Stimulated activated CD8-positive, alpha-beta memory T cell treated with anti-CD3 and anti-CD28 coated beads, Interleukin-15, amount 100 ng/mL, for 4 hours (primary cell): ENCODE data around the gene USP19.
A peak's percentile ranks its signal among the peaks of the same experiment; 100 is the strongest.

ENCODE experiments used
- DNase-seq, 2 donors: peaks; one replicate each; pipeline ENCODE4 v3.0.0-alpha.2; 2020; ENCODE audit warnings: low read depth in 2 of 2

The USP19 gene, protein sequence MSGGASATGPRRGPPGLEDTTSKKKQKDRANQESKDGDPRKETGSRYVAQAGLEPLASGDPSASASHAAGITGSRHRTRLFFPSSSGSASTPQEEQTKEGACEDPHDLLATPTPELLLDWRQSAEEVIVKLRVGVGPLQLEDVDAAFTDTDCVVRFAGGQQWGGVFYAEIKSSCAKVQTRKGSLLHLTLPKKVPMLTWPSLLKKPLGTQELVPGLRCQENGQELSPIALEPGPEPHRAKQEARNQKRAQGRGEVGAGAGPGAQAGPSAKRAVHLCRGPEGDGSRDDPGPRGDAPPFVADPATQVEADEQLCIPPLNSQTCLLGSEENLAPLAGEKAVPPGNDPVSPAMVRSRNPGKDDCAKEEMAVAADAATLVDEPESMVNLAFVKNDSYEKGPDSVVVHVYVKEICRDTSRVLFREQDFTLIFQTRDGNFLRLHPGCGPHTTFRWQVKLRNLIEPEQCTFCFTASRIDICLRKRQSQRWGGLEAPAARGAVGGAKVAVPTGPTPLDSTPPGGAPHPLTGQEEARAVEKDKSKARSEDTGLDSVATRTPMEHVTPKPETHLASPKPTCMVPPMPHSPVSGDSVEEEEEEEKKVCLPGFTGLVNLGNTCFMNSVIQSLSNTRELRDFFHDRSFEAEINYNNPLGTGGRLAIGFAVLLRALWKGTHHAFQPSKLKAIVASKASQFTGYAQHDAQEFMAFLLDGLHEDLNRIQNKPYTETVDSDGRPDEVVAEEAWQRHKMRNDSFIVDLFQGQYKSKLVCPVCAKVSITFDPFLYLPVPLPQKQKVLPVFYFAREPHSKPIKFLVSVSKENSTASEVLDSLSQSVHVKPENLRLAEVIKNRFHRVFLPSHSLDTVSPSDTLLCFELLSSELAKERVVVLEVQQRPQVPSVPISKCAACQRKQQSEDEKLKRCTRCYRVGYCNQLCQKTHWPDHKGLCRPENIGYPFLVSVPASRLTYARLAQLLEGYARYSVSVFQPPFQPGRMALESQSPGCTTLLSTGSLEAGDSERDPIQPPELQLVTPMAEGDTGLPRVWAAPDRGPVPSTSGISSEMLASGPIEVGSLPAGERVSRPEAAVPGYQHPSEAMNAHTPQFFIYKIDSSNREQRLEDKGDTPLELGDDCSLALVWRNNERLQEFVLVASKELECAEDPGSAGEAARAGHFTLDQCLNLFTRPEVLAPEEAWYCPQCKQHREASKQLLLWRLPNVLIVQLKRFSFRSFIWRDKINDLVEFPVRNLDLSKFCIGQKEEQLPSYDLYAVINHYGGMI (N-terminal part only)

DNA sequence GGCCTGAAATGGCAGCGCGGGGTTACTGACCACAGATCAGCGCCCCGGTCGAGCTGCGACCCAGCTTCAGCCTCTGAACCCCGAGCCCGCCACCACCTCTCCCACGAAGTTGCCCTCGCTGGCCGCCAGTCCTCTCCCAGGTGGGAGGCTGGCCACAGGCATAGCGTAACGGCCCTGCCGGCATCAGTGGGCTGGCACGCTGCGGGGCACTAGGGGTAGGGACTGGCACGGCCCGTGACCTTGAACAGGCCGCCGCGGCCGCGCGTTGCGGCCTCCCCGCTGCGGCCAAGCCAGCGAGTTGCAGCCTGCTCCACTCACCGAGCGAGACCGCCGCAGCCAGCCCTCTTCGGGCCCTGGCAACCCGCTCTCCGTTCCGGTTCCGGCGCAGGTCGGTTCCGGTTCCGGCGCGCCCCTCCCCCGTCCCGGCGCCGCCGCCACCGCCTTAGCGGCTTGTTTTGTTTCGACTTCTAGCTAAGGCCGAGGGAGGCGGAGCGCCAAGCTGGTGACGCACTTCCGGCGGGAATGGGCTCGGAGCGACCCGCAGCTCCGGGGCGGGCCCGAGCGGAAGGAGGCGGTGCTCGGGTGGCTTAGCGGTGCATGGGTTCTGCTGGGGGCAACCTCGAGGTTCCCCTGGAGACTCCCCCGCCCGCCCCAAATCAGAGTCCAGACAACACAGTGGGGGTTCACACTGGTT, at the start of gene USP19:
Gene USP19, minus strand, starts transcription at position 386 of the 694 bp plus-strand sequence. CDS start 1,678 bp downstream, outside the sequence.
- DNase-seq, result peak; percentile 85 to 86

DNA sequence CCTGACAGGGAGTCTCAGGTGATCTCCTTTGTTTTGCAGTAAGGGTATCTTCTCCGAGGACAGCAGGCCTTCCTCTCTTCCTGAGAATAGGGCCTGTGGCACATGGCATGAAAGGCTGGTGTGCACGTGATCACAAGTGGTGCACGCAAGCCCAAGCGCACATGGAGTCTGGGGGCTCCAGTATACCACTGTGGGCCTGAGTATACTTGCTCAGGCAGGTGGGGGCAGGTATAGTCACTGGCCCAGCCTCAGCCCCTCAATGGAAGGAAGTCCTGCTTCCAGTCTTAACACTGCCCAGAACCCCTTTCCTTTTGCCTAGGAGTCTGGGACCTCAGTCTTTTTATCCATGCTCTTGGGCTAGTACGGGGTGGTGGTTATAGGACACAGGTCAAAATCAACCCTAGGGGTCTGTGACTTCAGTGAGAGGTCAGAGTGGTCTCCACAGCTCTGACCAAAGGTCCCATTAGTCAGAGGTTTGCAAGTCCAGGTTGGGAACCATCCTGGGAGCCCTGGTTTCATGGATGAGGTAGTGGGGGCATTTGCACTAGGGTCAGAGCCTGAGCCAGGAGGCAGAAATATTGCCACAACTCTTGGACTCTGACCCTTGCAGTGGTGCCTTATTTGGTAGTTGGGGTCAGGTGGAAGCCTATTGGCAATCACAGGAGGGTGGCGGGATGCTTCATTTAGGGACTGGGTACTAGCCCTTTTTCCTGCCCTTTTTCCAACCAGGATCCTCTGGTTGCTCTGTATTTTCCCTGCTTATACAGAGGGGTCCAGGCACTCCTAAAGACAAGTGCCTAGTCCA, 46.3 kb upstream of the USP19 start:
- DNase-seq, result no peak

DNA sequence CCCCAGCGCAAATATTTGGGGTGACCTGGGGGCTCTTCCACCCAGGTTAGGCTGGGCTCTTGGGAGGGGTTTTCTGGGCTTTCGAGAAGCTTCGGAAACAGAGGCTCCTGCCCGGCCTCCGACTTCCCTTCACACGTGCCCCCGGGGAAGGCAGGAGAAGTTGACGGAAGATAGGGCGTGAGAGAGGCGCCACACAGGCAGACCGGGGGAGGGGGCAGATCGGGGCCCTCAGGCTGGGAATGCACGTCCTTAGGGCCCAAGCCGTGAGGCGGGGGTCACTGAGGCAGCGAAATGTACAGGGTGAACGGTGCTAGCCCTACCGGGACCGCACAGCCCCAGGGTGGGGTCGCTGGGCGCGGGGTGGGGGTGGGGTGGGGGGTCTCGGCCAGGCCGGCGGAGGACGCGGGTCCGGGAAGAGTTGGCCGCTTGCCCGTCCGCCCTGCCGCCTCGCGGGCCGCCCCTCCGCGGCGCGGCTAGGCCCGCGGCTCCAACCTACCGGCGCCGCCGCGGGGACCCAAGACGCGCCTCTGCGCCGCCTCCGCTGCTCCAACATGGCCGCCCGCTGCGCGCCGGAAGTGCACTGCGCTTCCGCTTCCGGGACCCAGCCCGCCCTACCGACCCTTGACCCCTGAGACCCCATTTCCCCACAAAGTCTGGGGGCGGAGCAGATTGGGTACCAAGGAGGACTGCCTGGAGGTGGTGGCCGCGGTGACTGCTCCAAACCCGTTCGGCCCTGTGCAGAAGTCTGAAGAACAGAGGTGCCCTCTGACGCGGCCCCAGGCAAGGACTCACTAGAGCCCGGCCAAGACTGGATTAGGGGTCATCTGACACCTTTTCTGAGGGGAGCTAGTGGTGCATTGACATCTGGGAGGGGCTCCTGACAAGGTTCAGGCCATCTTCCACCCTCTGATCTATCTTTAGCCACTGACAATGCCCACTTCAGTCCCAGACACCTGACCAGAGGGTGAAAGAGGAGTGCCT, 45.4 kb upstream of the USP19 start, which contains the start of gene CCDC71:
Gene CCDC71, minus strand, starts transcription at position 561 of the 981 bp plus-strand sequence. CDS start 2,123 bp downstream, outside the sequence.
- DNase-seq, result peak; percentile 49 to 55

DNA sequence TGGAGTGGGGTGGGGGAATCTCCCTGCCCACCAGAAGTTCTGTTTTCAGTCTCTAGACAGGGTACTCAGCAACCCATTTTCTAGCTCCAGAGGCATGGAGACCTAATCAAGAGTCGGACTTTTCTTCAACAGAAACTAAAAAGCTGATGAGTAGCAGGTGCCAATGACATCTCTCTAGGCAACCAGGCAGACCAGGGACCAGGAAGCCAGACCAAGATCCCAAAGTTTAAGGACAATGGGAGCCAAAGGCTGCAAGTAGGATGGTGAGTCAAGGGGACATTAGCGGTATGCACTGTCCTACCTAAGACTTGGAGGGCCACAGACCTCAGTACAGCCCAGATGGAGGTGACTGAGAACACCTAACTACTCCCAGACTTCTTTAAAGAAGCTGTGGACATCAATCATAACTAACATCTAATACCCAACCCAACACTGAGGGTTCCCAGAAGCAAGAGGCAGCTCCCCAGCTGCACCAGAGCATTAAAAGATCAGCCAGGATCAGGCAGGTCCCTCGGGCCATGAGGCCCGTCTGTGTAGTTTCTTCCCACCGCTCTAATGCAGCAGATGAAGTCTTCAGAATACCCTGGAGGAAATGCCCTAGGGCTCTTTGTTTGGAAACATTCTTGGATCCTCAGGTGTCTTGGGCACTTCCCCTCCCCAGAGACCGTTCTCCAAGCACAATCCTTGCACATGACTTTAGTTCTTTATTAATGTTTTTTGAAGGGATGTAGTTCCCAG, 44.5 kb upstream of the USP19 start:
- no peak for DNase-seq

DNA sequence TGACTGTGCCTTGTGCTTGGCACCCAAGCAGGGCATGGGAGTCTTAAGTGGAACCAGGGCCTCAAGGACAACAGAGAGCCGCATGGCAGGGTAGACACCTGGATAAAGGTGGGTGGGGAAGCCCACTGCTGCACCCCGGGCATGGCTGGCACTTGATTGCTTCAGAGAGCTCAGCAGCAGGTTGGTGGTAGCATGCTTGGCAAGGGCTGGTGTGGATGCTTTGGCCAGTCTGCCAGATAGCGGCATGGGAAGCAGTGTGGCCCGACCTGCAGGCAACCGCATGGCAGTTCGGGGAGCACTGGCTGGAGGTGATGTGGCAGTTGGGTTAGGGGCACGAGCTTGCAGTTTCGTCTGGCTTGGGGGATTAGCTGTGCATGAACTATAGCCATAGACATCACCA, 43.0 kb upstream of the USP19 start:
- DNase-seq, result no peak

DNA sequence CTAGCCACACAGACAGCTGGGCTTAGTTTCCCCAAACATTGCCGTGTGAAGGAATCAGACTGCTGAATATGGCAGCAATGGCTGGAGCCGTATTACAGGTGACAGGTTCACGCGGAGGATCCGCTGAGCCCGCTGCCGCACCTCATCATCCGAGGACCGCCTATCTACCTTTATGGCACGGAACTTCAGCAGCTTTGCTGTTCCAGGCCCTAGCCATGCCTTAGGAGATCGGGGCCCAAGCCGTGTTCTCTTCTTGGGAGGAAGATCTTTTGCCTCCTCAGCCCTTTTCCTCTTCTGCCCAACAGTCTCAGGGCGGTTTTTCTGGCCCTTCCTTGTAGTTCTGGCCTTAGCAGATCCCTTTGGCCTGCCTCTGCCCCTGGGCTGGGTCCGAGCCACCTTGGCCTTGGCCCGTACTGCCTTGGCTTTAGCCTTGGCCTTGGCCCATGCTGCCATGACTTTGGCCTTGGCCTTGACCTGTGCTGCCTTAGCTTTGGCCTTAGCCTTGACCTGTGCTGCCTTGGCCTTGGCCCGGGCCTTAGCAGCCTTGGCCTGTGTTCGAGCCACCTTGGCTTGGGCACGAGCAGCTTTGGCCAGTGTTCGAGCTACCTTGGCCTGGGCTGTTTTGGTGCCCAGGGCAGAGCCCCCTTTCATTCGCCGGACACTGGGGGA, 42.3 kb upstream of the USP19 start:
- no peak for DNase-seq

DNA sequence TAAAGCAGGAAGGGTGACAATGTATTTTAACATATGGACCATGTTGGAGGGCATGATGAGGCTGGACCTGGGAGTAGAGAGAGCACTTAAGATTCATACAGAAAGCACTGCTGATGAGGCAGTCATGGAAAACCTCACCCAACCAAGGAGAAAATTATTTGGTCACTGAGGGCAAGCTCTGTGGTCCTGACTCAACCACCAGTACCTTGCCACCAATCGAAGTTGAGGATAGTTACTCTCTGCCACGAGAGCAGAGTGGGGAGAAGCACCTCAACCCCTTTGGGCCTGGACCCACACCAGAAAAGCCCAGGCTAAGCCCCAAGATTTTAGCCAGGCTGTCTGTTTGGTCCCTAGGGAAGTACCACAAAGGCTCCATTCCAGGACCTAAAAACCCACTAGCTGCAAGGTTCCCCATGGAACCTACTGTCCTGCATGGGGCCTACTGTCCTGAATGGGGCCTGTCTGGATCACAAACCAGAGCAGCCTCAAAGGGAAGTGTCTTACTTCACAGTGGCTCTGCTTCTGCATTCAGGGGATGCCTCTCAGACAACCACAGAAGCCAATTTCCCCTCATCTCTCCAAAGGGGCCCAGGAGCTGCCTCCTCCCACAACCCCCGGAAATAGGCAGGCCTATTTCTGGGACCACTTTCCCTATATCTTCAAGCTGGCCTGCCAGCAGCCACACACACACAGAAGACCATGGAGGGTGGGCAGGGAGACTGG, 41.3 kb upstream of the USP19 start:
- no peak for DNase-seq

DNA sequence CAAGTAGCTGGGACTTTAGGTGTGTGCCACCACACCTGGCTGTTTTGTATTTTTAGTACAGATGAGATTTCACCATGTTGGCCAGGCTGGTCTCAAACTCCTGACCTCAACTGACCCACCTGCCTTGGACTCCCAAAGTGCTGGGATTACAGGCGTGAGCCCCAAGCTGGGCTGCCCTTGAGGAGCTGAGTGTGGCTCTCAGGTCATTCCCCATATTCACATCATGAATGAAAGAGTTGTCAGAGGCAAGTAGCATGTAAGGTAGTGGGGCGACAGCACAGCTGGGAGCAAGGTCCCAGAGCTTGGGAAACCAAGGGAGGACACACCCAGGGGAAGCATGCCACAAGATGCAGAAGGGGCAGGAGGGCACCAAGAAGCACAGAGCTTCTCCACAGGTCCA, 40.6 kb upstream of the USP19 start:
- DNase-seq, result no peak

DNA sequence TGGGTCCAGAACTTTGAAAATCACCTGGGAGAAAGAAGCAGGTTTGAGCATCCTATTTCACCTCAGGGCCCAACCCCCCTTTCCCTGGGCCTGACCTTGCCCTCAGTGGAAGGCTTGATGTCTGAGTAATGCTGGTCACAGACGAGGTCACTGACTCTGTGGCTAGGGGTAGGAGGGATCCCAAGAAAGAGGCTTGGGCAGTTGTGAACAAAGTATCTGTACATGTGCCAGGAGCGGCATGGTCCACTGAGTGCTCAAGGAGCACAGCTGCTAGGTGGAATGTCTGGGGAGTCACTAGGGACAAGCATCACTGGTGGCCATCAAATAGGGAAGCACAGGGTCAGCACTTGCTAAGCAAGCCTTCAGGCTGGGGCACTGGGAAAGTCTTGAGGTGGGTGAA, 38.2 kb upstream of the USP19 start:
- DNase-seq, result no peak

DNA sequence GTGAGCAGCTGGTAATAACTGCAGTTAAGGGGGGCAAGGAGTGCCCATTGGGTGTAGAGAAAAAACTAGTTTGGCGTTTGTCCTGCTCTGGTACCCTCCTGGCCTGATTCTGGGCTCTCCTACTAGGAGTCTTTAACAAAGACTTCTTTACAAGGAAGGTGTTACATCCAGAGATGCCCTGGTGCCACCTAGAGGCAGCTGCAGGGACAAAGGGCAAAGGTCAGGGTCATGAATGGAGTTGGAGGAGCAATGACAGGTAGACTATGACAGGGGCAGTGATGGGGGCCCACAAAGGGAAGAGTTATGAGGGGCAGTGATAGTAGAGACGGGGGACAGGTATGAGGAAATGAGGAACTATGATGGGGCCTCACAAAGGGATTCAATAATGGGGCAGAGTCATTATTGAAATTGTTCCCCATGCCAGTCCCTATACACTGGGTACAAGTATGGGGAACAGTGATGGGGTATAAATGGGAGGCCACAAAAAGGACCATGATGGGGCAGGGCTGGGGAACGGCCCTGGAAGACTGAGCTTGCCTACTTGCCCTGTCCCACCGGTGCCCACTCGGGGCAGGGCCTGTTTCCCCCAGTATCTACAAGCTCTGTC, 37.6 kb upstream of the USP19 start:
- DNase-seq, result peak in 1 of 2 donors; percentile 41

DNA sequence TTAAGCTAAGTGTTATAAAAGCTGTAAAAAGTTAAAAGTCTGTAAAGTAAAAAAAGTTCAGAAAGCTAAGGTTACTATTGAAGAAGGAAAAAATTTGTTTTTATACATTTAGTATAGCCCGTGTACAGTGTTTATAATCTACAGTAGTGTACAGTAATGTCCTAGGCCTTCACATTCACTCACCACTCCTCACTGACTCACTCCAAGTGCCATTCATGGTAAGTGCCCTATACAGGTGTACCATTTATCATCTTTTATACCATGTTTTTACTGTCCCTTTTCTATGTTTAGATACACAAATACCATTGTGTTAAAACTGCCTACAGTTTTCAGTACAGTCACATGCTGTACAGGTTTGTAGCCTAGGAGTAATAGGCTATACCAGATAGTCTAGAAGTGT, 36.7 kb upstream of the USP19 start:
- no peak for DNase-seq

DNA sequence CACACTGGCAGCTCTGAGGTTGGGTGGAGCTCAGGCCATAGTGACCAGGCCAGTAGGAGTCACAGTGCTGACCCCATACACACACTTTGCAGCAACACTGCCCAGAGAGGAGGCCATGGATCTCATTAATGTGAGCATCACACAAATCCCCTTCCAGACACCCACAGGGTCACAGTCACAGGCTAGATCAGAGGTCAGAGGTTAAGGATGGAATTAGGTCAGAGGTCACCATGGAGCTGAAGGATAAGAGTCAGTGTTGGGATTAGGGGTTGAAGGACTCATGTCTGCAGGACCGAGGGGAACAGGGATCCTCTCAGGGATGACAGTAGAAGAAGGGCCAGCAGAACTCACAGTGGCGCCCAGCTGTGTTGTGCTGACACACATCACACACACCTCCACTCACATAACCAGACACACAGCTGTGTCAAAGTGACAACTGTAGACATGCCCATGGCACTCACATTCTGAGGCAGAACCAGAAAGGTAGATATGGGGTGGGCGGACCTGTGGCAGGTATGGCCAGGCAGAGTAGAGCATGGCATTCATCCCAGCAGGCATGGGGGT, 32.8 kb upstream of the USP19 start:
- no peak for DNase-seq

DNA sequence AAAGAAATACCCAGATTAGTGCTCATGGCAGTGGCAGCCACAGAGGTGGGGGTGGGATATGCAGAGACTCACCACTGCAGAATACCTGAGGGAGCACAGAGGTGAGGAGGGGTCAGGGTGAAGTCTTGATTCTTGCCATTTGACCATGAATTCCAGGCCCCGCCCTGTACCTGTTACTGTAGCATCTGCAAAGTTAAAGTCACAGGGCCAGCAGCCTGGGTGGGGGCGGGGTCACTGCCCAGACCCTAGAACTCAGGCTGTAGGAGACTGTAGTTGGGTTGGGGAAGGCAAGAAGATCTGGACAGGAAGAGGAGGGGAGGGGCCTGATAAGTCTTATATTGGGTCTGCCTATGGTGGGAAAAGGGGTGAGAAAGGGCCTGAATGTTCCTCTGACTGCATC, 31.0 kb upstream of the USP19 start:
- DNase-seq, result no peak

DNA sequence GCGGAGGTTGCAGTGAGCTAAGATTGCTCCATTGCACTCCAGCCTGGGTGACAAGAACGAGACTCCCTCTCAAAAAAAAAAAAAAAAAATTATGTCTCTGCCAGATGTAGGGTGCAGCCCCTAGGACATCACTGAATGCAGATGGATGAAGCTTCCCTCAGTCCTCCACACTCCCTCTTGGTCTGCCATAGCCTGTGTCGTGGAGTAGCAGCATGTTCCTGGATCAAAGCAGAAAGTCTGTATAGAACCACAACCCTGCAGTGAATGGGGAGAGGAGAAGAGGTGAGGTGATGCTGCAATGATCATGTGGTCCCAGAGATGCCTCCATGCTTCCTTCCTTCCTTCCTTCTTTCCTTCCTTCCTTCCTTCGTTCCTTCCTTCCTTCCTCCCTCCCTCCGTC, 27.5 kb upstream of the USP19 start:
- no peak for DNase-seq

DNA sequence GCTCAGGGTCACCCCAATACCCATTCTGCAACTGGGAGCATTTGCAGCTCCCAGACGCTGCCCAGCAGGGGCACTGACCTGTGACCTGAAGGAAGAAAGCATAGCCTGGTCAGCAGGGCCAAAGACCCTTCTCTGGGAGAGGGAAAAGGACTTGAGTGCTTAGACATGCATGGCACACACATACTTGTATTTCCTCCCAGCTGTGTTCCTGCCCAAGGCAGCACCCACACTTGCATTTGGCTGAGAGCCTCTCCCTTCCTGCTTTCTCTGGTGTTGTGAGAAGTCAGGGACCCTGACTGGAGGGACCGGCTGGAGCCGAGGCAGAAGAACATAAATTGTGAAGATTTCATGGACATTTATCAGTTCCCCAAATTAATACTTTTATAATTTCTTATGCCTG, 19.5 kb upstream of the USP19 start:
- no peak for DNase-seq

DNA sequence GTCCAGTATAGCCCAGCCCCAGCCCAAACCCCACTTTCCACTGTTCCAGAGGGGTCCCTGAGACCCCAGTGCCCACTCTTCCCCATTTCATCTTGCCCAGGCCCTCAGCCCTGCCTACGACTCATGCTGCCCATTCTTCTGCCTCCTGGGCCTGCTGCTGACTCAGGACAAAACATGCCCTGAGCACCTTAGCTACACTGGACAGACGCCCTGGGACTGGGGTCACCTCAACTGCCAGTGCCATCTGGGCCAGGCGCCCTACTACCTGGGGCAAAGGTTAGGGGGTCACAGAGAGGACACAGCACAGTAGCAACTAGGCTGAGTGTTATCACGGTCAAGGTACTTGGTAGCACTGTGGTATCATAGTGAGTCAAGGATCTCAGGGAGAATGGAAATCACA, 14.9 kb upstream of the USP19 start:
- DNase-seq, result no peak
